ENCODE data around the gene KRTAP24-1. TPM values are rescaled to one million over a fixed set of nuclear protein-coding genes. Genes with fewer than 3 reads are reported as not detected.

KRTAP24-1 gene
- polyA plus RNA-seq, 1 of the 3 experiments (the other 2 are of a cell fraction): not detected

- CTCF ChIA-PET: no interaction called here
- no peaks in the 10 kb centered on the region for H3K27me3 ChIP-seq (ENCODE audit: insufficient read depth)
- no peaks in the 10 kb centered on the region for H3K9me2 ChIP-seq
- TF ChIP-seq JUND (IDR thresholded peaks at IDR 0.05) (no peak), MXI1 (IDR thresholded peaks at IDR 0.05; ENCODE audit: low read depth, low read length) (no peak), EZH2phosphoT487 (IDR thresholded peaks at IDR 0.05; ENCODE audit: borderline replicate concordance, low read depth) (no peak), CHD2 (IDR thresholded peaks at IDR 0.05; ENCODE audit: low read length, partially characterized antibody) (no peak), REST (IDR thresholded peaks at IDR 0.05; ENCODE audit: low read depth, low read length) (no peak), USF2 (IDR thresholded peaks at IDR 0.05; ENCODE audit: borderline replicate concordance, low read depth, low read length) (no peak), RAD21 (IDR thresholded peaks at IDR 0.05; ENCODE audit: low read length) (no peak), YY1 (IDR thresholded peaks at IDR 0.05; ENCODE audit: low read depth) (no peak), RCOR1 (IDR thresholded peaks at IDR 0.05; ENCODE audit: low read length) (no peak), GABPA (IDR thresholded peaks at IDR 0.05; ENCODE audit: low read depth) (no peak), NFIC (IDR thresholded peaks at IDR 0.05; ENCODE audit: borderline replicate concordance) (no peak), FOXM1 (IDR thresholded peaks at IDR 0.05; ENCODE audit: low read depth) (no peak), USF1 (IDR thresholded peaks at IDR 0.05; ENCODE audit: borderline replicate concordance, low read depth) (no peak)
- no peaks in the 10 kb centered on the region for H3K9me3 ChIP-seq
- 0% methylated on average over 1 of the region's 1 CpG for WGBS (ENCODE audit: low lambda C conversion rate)
- H3K4me3 ChIP-seq (ENCODE audit: low read depth in 2 of 2, low read length in 1 of 2): no peak overlapping the region
- no peak overlapping the region for H3K27ac ChIP-seq (ENCODE audit: low read depth in 2 of 2, low read length in 1 of 2)
- H3K79me2 ChIP-seq (ENCODE audit: insufficient read depth): no peaks in the 10 kb centered on the region
- POLR2A ChIA-PET: no interaction called here
- no peaks in the 10 kb centered on the region for H4K20me1 ChIP-seq (ENCODE audit: insufficient read depth)
- no peak overlapping the region for H2AFZ ChIP-seq (ENCODE audit: low read depth)
- no peak for DNase-seq
- no peak overlapping the region for H3K4me2 ChIP-seq
- H3K4me1 ChIP-seq (ENCODE audit: control insufficient read depth in 1 of 2, insufficient read depth in 2 of 2, low read depth in 1 of 2, low read length in 1 of 2): no peaks in the 10 kb centered on the region
- H3F3A ChIP-seq (replicated peaks; ENCODE audit: insufficient read depth): no peaks in the 10 kb centered on the region
- H3K36me3 ChIP-seq (replicated peaks in 1 of 2; ENCODE audit: control insufficient read depth in 1 of 2, insufficient read depth in 2 of 2, low read length in 1 of 2): no peaks in the 10 kb centered on the region
- H3K9ac ChIP-seq: no peak overlapping the region
These were observed 31.0 kb downstream of the KRTAP24-1 start for GRCh38 chr21:30251781-30252180.

GRCh38 chr21:30249936-30250335 is 32.8 kb downstream of the KRTAP24-1 start:
- H3K4me2 ChIP-seq: no peak overlapping the region
- no peaks in the 10 kb centered on the region for H3K9me3 ChIP-seq
- no peaks in the 10 kb centered on the region for H3F3A ChIP-seq (replicated peaks; ENCODE audit: insufficient read depth)
- H3K27ac ChIP-seq (ENCODE audit: low read depth in 2 of 2, low read length in 1 of 2): no peak overlapping the region
- H3K9me2 ChIP-seq: no peaks in the 10 kb centered on the region
- 0% methylated on average over 3 of the region's 3 CpGs for WGBS (ENCODE audit: low lambda C conversion rate)
- no peaks in the 10 kb centered on the region for H4K20me1 ChIP-seq (ENCODE audit: insufficient read depth)
- no peak overlapping the region for H3K9ac ChIP-seq
- no peaks in the 10 kb centered on the region for H3K27me3 ChIP-seq (ENCODE audit: insufficient read depth)
- H3K79me2 ChIP-seq (ENCODE audit: insufficient read depth): no peaks in the 10 kb centered on the region
- POLR2A ChIA-PET: no interaction called here
- no peak for DNase-seq
- TF ChIP-seq JUND (IDR thresholded peaks at IDR 0.05) (no peak), MXI1 (IDR thresholded peaks at IDR 0.05; ENCODE audit: low read depth, low read length) (no peak), GABPA (IDR thresholded peaks at IDR 0.05; ENCODE audit: low read depth) (no peak), REST (IDR thresholded peaks at IDR 0.05; ENCODE audit: low read depth, low read length) (no peak)
- H2AFZ ChIP-seq (ENCODE audit: low read depth): no peak overlapping the region
- H3K4me1 ChIP-seq (ENCODE audit: control insufficient read depth in 1 of 2, insufficient read depth in 2 of 2, low read depth in 1 of 2, low read length in 1 of 2): no peaks in the 10 kb centered on the region
- CTCF ChIA-PET: no interaction called here
- no peaks in the 10 kb centered on the region for H3K36me3 ChIP-seq (replicated peaks in 1 of 2; ENCODE audit: control insufficient read depth in 1 of 2, insufficient read depth in 2 of 2, low read length in 1 of 2)
- no peak overlapping the region for H3K4me3 ChIP-seq (ENCODE audit: low read depth in 2 of 2, low read length in 1 of 2)
